Gastroesophageal sphincter (tissue), 4 donors: Measurements from ENCODE around the gene TIGD4. TPM values are rescaled to one million over a fixed set of nuclear protein-coding genes. Genes with fewer than 3 reads are reported as not detected.

ENCODE experiments used
- ATAC-seq: fragments of 150-250 bp; one replicate; pipeline ENCODE4 v1.9.1; 2016; ENCODE audit warnings: mild to moderate bottlenecking, moderate library complexity
- H3K27ac ChIP-seq, 4 donors: fragments of 200-600 bp; sonication (generic) in 3 of 4; 1 replicate in 3 of 4; 2 replicates in 1 of 4; pipeline ENCODE4 v1.5.1; 2016 to 2019
- H3K27me3 ChIP-seq: fragments of 200-600 bp; sonication (generic); one replicate; pipeline ENCODE4 v1.5.1; 2019
- H3K36me3 ChIP-seq, 2 donors: fragments of 200-600 bp; sonication (generic); one replicate each; pipeline ENCODE4 v1.5.1; 2019; ENCODE audit warnings: control low read depth in 1 of 2
- H3K4me1 ChIP-seq, 3 donors: fragments of 200-600 bp; sonication (generic); 1 replicate in 2 of 3; 2 replicates in 1 of 3; pipeline ENCODE4 v1.5.1; 2016 to 2019; ENCODE audit warnings: control low read depth in 2 of 3
- H3K4me3 ChIP-seq, 2 donors: fragments of 200-600 bp; sonication (generic); one replicate each; pipeline ENCODE4 v1.5.1; 2019; ENCODE audit warnings: mild to moderate bottlenecking in 1 of 2, moderate library complexity in 1 of 2
- H3K9me3 ChIP-seq, 3 donors: fragments of 200-600 bp; sonication (generic); one replicate each; pipeline ENCODE4 v1.5.1; 2017 to 2019; ENCODE audit warnings: control low read depth in 2 of 3
- EP300 ChIP-seq: sonication (generic); formaldehyde crosslinking; IDR thresholded peaks from one replicate; pipeline ENCODE4 v1.6.1; 2017; ENCODE audit warnings: antibody characterized with exemption, mild to moderate bottlenecking
- POLR2A ChIP-seq, 2 donors: fragments of 450-650 bp; IDR thresholded peaks; one replicate each; pipeline ENCODE4 v1.6.1; 2017; ENCODE audit warnings: antibody characterized with exemption in 2 of 2, mild to moderate bottlenecking in 2 of 2, moderate library complexity in 1 of 2
- POLR2AphosphoS5 ChIP-seq: sonication (generic); formaldehyde crosslinking; IDR thresholded peaks from one replicate; pipeline ENCODE4 v1.6.1; 2017; ENCODE audit warnings: antibody characterized with exemption
- WGBS, 2 donors: methylation state at CpG; one replicate each; pipeline ENCODE4 v1.1.5; 2018; ENCODE audit warnings: low coverage in 1 of 2; 5-methylcytosine and 5-hydroxymethylcytosine counted together
- total RNA-seq, 4 donors: library from RNA; depleted of rRNA; stranded (reverse); fragments of >200 nt; gene quantifications; one replicate each; pipeline ENCODE4 v1.1.0, GENCODE V29; 2016
- TF ChIP-seq, protein P1 (sequence below), 4 experiments: fragments of 200-600 bp in 2 of 4; fragments of 450-650 bp in 2 of 4; sonication (generic) in 1 of 4; IDR thresholded peaks; one replicate each; pipeline ENCODE4 v1.5.1; 2017 to 2019; ENCODE audit warnings: antibody characterized with exemption in 4 of 4, mild to moderate bottlenecking in 2 of 4, moderate library complexity in 2 of 4

The TIGD4 gene
- total RNA-seq, 4 donors from 2014 or later = 0.22 to 0.94 (median 0.47) TPM

DNA sequence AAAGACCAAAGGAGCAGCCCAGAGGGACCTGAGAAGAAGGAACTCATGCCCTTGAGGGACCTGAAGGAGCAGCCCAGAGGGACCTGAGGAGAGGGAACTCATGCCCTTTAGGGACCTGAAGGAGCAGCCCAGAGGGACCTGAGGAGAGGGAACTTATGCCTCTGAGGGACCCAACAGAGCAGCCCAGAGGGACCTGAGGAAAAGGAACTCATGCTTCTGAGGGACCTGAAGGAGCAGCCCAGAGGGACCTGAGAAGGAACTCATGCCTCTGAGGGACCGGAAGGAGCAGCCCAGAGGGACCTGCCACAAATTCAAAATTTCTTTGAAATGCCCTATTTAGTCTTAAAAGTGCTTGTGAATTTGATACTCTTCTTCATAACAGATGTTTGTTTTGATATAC is 51.2 kb downstream of the TIGD4 start:
- Histone ChIP-seq H3K9me3 (no peaks in the 10 kb centered on the region), H3K36me3 (no peaks in the 10 kb centered on the region), H3K4me3 (no peak overlapping the region), H3K4me1 (no peaks in the 10 kb centered on the region), H3K27me3 (no peaks in the 10 kb centered on the region), H3K27ac (no peak overlapping the region)
- WGBS, 2 donors = 60 to 91% methylated on average over 1 of the region's 1 CpG
- TF ChIP-seq EP300 = no peak
- TF ChIP-seq, protein P1, sequence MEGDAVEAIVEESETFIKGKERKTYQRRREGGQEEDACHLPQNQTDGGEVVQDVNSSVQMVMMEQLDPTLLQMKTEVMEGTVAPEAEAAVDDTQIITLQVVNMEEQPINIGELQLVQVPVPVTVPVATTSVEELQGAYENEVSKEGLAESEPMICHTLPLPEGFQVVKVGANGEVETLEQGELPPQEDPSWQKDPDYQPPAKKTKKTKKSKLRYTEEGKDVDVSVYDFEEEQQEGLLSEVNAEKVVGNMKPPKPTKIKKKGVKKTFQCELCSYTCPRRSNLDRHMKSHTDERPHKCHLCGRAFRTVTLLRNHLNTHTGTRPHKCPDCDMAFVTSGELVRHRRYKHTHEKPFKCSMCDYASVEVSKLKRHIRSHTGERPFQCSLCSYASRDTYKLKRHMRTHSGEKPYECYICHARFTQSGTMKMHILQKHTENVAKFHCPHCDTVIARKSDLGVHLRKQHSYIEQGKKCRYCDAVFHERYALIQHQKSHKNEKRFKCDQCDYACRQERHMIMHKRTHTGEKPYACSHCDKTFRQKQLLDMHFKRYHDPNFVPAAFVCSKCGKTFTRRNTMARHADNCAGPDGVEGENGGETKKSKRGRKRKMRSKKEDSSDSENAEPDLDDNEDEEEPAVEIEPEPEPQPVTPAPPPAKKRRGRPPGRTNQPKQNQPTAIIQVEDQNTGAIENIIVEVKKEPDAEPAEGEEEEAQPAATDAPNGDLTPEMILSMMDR (IDR thresholded peaks at IDR 0.05) = no peak
- TF ChIP-seq POLR2A (IDR thresholded peaks at IDR 0.05) = no peak
- TF ChIP-seq POLR2AphosphoS5 = no peak
- no peak for ATAC-seq

DNA sequence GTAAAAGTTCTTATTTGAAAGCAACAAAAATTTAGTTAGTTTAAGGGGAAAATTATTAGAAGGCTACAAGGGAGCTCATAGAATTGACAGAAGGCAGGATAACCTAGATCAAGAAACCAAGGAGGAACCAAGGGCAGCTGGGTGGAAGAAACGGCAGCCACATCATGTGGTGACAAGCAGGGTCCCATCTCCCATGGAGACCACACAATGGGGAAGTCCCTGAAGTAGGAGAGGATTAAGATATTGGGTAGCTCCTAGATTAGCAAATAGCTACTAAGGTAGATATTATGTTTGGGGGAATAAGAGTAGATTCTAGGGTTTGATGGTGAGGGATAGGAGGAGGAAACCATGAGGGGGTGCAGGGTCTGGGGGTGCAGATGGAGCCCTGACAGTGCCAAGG is 51.7 kb downstream of the TIGD4 start:
- no peak for ATAC-seq
- H3K27me3 ChIP-seq = no peaks in the 10 kb centered on the region
- no peaks in the 10 kb centered on the region for H3K36me3 ChIP-seq
- H3K4me3 ChIP-seq = no peak overlapping the region
- H3K27ac ChIP-seq = no peak overlapping the region
- no peaks in the 10 kb centered on the region for H3K4me1 ChIP-seq
- 42 to 57% methylated on average over 1 of the region's 1 CpG for WGBS, 2 donors
- TF ChIP-seq EP300 (no peak), POLR2AphosphoS5 (no peak), POLR2A (IDR thresholded peaks at IDR 0.05) (no peak)
- TF ChIP-seq, protein P1 (IDR thresholded peaks at IDR 0.05) = no peak
- no peaks in the 10 kb centered on the region for H3K9me3 ChIP-seq

DNA sequence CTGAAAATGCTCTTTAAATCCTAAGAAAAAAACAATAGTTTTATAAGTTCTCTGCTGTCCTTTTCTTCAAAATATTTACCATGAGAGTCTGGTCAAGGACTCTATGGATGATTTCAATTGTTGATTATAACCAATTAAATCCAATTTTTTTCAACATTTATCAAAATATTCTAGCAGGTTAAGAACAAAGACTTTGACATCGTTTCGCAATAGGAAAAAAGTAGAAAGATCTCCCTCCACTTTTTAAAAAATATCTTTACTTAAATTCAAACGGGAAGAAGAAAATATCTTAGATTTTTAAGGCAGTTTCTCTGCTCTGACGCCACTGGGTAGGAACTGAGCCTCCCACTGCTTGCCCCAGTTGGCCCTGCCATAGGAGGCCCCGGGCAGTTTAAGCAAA is 55.0 kb downstream of the TIGD4 start:
- ATAC-seq = no peak
- no peak overlapping the region for H3K4me3 ChIP-seq
- H3K9me3 ChIP-seq = no peaks in the 10 kb centered on the region
- no peak overlapping the region for H3K27ac ChIP-seq
- TF ChIP-seq EP300 = no peak
- TF ChIP-seq, protein P1 (IDR thresholded peaks at IDR 0.05) = no peak
- no peak for TF ChIP-seq POLR2AphosphoS5
- TF ChIP-seq POLR2A (IDR thresholded peaks at IDR 0.05) = no peak
- no peaks in the 10 kb centered on the region for H3K4me1 ChIP-seq
- 69 to 77% methylated on average over 4 to 5 of the region's 5 CpGs for WGBS, 2 donors
- H3K27me3 ChIP-seq = no peaks in the 10 kb centered on the region
- no peaks in the 10 kb centered on the region for H3K36me3 ChIP-seq

DNA sequence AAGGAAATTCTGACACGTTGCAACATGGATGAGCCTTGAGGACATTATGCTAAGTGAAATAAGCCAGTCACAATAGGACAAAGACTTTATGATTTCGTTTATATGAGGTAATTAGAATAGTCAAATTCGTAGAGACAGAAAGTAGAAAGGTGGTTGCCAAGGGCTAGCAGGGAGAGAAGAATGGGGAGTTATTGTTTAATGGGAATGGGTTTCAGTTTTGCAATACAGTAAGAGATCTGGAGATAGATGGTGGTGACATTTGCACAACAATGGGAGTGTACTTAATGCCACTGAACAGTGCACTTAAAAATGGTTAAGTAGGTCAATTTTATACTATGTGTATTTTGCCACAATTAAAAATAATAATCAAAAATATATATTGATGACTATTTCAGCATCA is 56.3 kb downstream of the TIGD4 start:
- Histone ChIP-seq H3K27ac (no peak overlapping the region), H3K4me3 (no peak overlapping the region), H3K4me1 (no peaks in the 10 kb centered on the region), H3K9me3 (no peaks in the 10 kb centered on the region), H3K36me3 (no peaks in the 10 kb centered on the region), H3K27me3 (no peaks in the 10 kb centered on the region)
- 70 to 73% methylated on average over 3 of the region's 3 CpGs for WGBS, 2 donors
- TF ChIP-seq POLR2AphosphoS5 (no peak), POLR2A (IDR thresholded peaks at IDR 0.05) (no peak), EP300 (no peak)
- TF ChIP-seq, protein P1 (IDR thresholded peaks at IDR 0.05) = no peak
- ATAC-seq = no peak

DNA sequence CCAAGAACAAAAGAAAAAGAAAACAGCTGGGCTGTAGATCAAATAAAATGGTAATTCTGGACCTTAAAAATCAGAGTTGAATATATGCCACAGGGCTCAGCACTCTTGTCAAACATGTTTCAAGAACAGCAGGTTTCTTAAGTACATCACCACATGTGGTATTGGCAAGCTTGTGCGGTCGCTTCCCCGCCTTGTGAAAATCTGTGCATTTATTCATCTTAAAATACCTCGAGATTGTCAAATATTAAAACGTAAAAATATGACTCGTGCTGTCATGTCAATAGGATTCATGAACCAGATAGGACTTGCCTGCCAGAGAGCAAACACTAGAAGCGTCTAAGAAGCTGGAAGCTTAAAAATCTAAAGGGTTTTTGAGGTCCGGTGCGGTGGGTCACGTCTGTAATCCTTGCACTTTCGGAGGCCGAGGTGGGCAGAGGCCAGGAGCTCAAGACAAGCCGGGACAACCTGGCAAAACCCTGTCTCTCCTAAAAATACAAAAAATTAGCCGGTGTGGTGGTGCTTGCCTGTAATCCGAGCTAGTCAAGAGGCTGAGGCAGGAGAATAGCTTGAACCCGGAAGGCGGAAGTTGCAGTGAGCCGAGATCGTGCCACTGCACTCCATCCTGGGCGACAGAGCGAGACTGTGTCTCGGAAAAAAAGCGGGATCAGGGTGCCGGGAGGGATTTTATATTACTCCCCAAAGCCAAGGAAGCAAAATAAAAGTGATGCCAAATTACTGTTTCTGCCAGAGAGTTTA is 59.6 kb downstream of the TIGD4 start:
- no peaks in the 10 kb centered on the region for H3K27me3 ChIP-seq
- no peaks in the 10 kb centered on the region for H3K4me1 ChIP-seq
- no peak overlapping the region for H3K4me3 ChIP-seq
- TF ChIP-seq EP300 = no peak
- TF ChIP-seq, protein P1 (IDR thresholded peaks at IDR 0.05) = no peak
- no peak for TF ChIP-seq POLR2A (IDR thresholded peaks at IDR 0.05)
- TF ChIP-seq POLR2AphosphoS5 = no peak
- no peak overlapping the region for H3K27ac ChIP-seq
- H3K9me3 ChIP-seq = no peaks in the 10 kb centered on the region
- no peaks in the 10 kb centered on the region for H3K36me3 ChIP-seq
- 63 to 68% methylated on average over 8 to 23 of the region's 24 CpGs for WGBS, 2 donors
- ATAC-seq = no peak
